Thoracic aorta (tissue), 2 donors: ENCODE results near the gene DPM3. TPM values are rescaled to one million over a fixed set of nuclear protein-coding genes. Genes with fewer than 3 reads are reported as not detected.
"Not testable (repeated sequence)": the region's sequence is repeated elsewhere in the genome, so short reads cannot be mapped to it uniquely, and the experiment has no call there.

Source experiments
- ATAC-seq: fragments of 150-250 bp; one replicate; pipeline ENCODE4 v1.8.0; 2017; ENCODE audit warnings: low read depth; ENCODE audit not compliant: insufficient number of reproducible peaks, low FRiP score
- DNase-seq: peaks from one replicate; pipeline ENCODE4 v3.0.0-alpha.2; 2020; ENCODE audit warnings: low spot score
- H3K27ac ChIP-seq, 2 donors: fragments of 200-600 bp; sonication (generic); 1 replicate in 1 of 2; 2 replicates in 1 of 2; pipeline ENCODE4 v1.5.1; 2016; ENCODE audit warnings: mild to moderate bottlenecking in 2 of 2, moderate library complexity in 2 of 2
- H3K27me3 ChIP-seq: fragments of 200-600 bp; sonication (generic); replicated peaks from 2 replicates; pipeline ENCODE4 v1.6.0; 2016; ENCODE audit warnings: mild to moderate bottlenecking; ENCODE audit not compliant: insufficient read depth
- H3K36me3 ChIP-seq: fragments of 200-600 bp; sonication (generic); one replicate; pipeline ENCODE4 v1.5.1; 2016
- H3K4me1 ChIP-seq, 2 donors: fragments of 200-600 bp; sonication (generic); 1 replicate in 1 of 2; 2 replicates in 1 of 2; pipeline versions ENCODE4 v1.5.1 to v1.6.0; 2016; ENCODE audit warnings: low read depth in 2 of 2, mild to moderate bottlenecking in 1 of 2; ENCODE audit not compliant: control insufficient read depth in 1 of 2
- H3K4me3 ChIP-seq: fragments of 200-600 bp; sonication (generic); 2 replicates; pipeline ENCODE4 v1.5.1; 2016; ENCODE audit warnings: mild to moderate bottlenecking
- H3K9me3 ChIP-seq: fragments of 200-600 bp; sonication (generic); 2 replicates; pipeline ENCODE4 v1.5.1; 2016
- CTCF ChIP-seq: fragments of 200-600 bp; sonication (generic); IDR thresholded peaks from one replicate; pipeline ENCODE4 v1.5.1; 2019; ENCODE audit warnings: antibody characterized with exemption
- total RNA-seq, 2 donors: library from RNA; depleted of rRNA; stranded (reverse); fragments of >200 nt; gene quantifications; one replicate each; pipeline versions ENCODE4 v1.1.0 to v1.2.3, GENCODE V29; 2016

DPM3 gene
- total RNA-seq, result 10 to 100 TPM; 28.8 to 68.6 TPM

- Histone ChIP-seq H3K9me3 (no peaks in the 10 kb centered on the region), H3K4me1 (peaks cover 6 to 30% of the 10 kb centered on the region in 2 donors), H3K4me3 (peak within 1 kb of the TSS; percentile 74), H3K27ac (peak within 1 kb of the TSS; percentile 77 to 88), H3K27me3 (no peaks in the 10 kb centered on the region), H3K36me3 (no peaks in the 10 kb centered on the region)
- no peak for ATAC-seq
- DNase-seq, result peak; percentile 82
- no peak for TF ChIP-seq CTCF
These were observed at the start of gene DPM3 for GRCh38 chr1:155139895-155140629. Gene DPM3, minus strand, starts transcription at chr1:155140531. Its CDS starts 291 bp downstream, at chr1:155140240.

GRCh38 chr1:155189926-155190325, 49.6 kb upstream of the DPM3 start:
- not testable (repeated sequence) for H3K27ac ChIP-seq, H3K27me3 ChIP-seq, H3K36me3 ChIP-seq, H3K4me3 ChIP-seq, H3K9me3 ChIP-seq, ATAC-seq, DNase-seq
- H3K4me1 ChIP-seq, result peaks cover 6 to 17% of the 10 kb centered on the region in 2 donors

GRCh38 chr1:155188268-155188667, 47.9 kb upstream of the DPM3 start:
- DNase-seq, result no peak
- no peak for TF ChIP-seq CTCF
- Histone ChIP-seq H3K4me3 (no peak overlapping the region), H3K36me3 (no peaks in the 10 kb centered on the region), H3K9me3 (no peaks in the 10 kb centered on the region), H3K27ac (no peak overlapping the region), H3K27me3 (no peaks in the 10 kb centered on the region), H3K4me1 (peaks cover 3 to 4% of the 10 kb centered on the region in 2 donors)
- ATAC-seq, result no peak

GRCh38 chr1:155187456-155187891, 47.1 kb upstream of the DPM3 start:
- DNase-seq (no peak), ATAC-seq (no peak)
- no peaks in the 10 kb centered on the region for H3K27me3 ChIP-seq
- no peak overlapping the region for H3K4me3 ChIP-seq
- H3K4me1 ChIP-seq, result no peaks in the 10 kb centered on the region
- no peaks in the 10 kb centered on the region for H3K36me3 ChIP-seq
- no peaks in the 10 kb centered on the region for H3K9me3 ChIP-seq
- no peak overlapping the region for H3K27ac ChIP-seq
- no peak for TF ChIP-seq CTCF

- Histone ChIP-seq H3K4me1 (no peaks in the 10 kb centered on the region), H3K9me3 (no peaks in the 10 kb centered on the region), H3K27me3 (no peaks in the 10 kb centered on the region), H3K4me3 (no peak overlapping the region), H3K27ac (no peak overlapping the region), H3K36me3 (no peaks in the 10 kb centered on the region)
- TF ChIP-seq CTCF, result no peak
- DNase-seq (no peak), ATAC-seq (no peak)
These were observed 46.6 kb upstream of the DPM3 start for GRCh38 chr1:155186794-155187455.
